Right lung (tissue), 5 donors: ENCODE measurements around the gene PGM5. TPM values are rescaled to one million over a fixed set of nuclear protein-coding genes. Genes with fewer than 3 reads are reported as not detected.

Experiments
- DNase-seq, 2 donors: peaks; one replicate each; pipeline ENCODE4 v3.0.0-alpha.2; 2013
- polyA plus RNA-seq, 5 donors: library from polyadenylated mRNA; unstranded; fragments of 120-200 nt; gene quantifications; one replicate each; pipeline versions ENCODE4 v1.2.1 to v1.2.3, GENCODE V29; 2013; ENCODE audit warnings: inconsistent platforms in 1 of 5, low replicate concordance in 1 of 5; ENCODE audit not compliant: insufficient read length in 5 of 5, insufficient read depth in 1 of 5

PGM5 gene
- polyA plus RNA-seq, 5 donors, result 47.4 to 61.8 (median 54.6) TPM

GRCh38 chr9:68429631-68430030 is 73.2 kb downstream of the PGM5 start:
- no peak for DNase-seq

GRCh38 chr9:68431307-68431706 is 74.9 kb downstream of the PGM5 start:
- no peak for DNase-seq

- DNase-seq, result no peak
These were observed 77.2 kb downstream of the PGM5 start for GRCh38 chr9:68433531-68434110.

- peak; percentile 67 to 81 for DNase-seq
These were observed 81.4 kb downstream of the PGM5 start for GRCh38 chr9:68437785-68438184.

GRCh38 chr9:68443624-68444023 is 87.2 kb downstream of the PGM5 start:
- peak; percentile 70 to 71 for DNase-seq

- no peak for DNase-seq
These were observed 90.4 kb downstream of the PGM5 start for GRCh38 chr9:68446836-68447235.

- no peak for DNase-seq
These were observed 91.2 kb downstream of the PGM5 start for GRCh38 chr9:68447611-68448010.

- DNase-seq, result no peak
These were observed 98.3 kb downstream of the PGM5 start for GRCh38 chr9:68454579-68455334.

GRCh38 chr9:68455451-68455850 is 99.0 kb downstream of the PGM5 start:
- DNase-seq, result no peak

- no peak for DNase-seq
These were observed 101.4 kb downstream of the PGM5 start for GRCh38 chr9:68457803-68458202.

- DNase-seq, result no peak
These were observed 102.5 kb downstream of the PGM5 start for GRCh38 chr9:68458918-68459317.

GRCh38 chr9:68462105-68462775 is 105.8 kb downstream of the PGM5 start:
- peak in 1 of 2 donors; percentile 53 for DNase-seq

- DNase-seq, result no peak
These were observed 113.7 kb downstream of the PGM5 start for GRCh38 chr9:68470067-68470466.

GRCh38 chr9:68470634-68471033 is 114.2 kb downstream of the PGM5 start:
- DNase-seq, result no peak

GRCh38 chr9:68472119-68472518 is 115.7 kb downstream of the PGM5 start:
- DNase-seq, result no peak

GRCh38 chr9:68473790-68474189 is 117.4 kb downstream of the PGM5 start:
- no peak for DNase-seq

- DNase-seq, result no peak
These were observed 120.0 kb downstream of the PGM5 start for GRCh38 chr9:68476422-68476821.

GRCh38 chr9:68476847-68477246 is 120.4 kb downstream of the PGM5 start:
- DNase-seq, result no peak

- DNase-seq, result no peak
These were observed 124.4 kb downstream of the PGM5 start for GRCh38 chr9:68480807-68481206.

GRCh38 chr9:68482548-68482947 is 126.1 kb downstream of the PGM5 start:
- no peak for DNase-seq

GRCh38 chr9:68488126-68488525 is 131.7 kb downstream of the PGM5 start:
- DNase-seq, result no peak

GRCh38 chr9:68489646-68490045 is 133.2 kb downstream of the PGM5 start:
- no peak for DNase-seq

GRCh38 chr9:68492806-68493205 is 136.4 kb downstream of the PGM5 start:
- peak; percentile 41 to 44 for DNase-seq
